BJ (cell line): ENCODE results near the gene PELI2. TPM values are rescaled to one million over a fixed set of nuclear protein-coding genes. Genes with fewer than 3 reads are reported as not detected.

ENCODE experiments used
- CTCF ChIA-PET: fragments of 350-600 bp; formaldehyde crosslinking; extraction: SDS; loops from one replicate; lab custom pipeline; 2021; ENCODE audit warnings: antibody characterized with exemption, inconsistent platforms; lab: Yijun Ruan, JAX
- POLR2A ChIA-PET: fragments of 300-600 bp; sonication (Branson Sonifier 250); formaldehyde crosslinking; extraction: SDS; loops from one replicate; lab custom pipeline; 2021; ENCODE audit warnings: antibody characterized with exemption; lab: Charles Lee
- DNase-seq: peaks from one replicate; pipeline ENCODE4 v3.0.0-alpha.2; 2011; ENCODE audit warnings: low read depth
- H3K27me3 ChIP-seq: 2 replicates; pipeline ENCODE4 v1.6.0; 2011; ENCODE audit warnings: low read length; ENCODE audit not compliant: control insufficient read depth, insufficient read depth
- H3K36me3 ChIP-seq: 2 replicates; pipeline ENCODE4 v1.5.1; 2011; ENCODE audit warnings: low read length; ENCODE audit not compliant: control insufficient read depth, insufficient read depth
- H3K4me3 ChIP-seq: 2 replicates; pipeline ENCODE4 v1.5.1; 2011; ENCODE audit warnings: low read depth, mild to moderate bottlenecking, control low read depth, low read length
- polyA plus RNA-seq: library from polyadenylated mRNA; depleted of rRNA; stranded (reverse); fragments of >200 nt; gene quantifications from 2 replicates; pipeline ENCODE4 v1.2.3, GENCODE V29; 2011
- TF ChIP-seq, protein P1 (sequence below): IDR thresholded peaks from 2 replicates; pipeline ENCODE4 v1.5.1; 2011; ENCODE audit warnings: low read depth, mild to moderate bottlenecking, control low read depth, inconsistent platforms, low read length, moderate library complexity; ENCODE audit not compliant: insufficient read depth

PELI2 gene
- polyA plus RNA-seq, 1 experiment, result 10.5 TPM

DNA sequence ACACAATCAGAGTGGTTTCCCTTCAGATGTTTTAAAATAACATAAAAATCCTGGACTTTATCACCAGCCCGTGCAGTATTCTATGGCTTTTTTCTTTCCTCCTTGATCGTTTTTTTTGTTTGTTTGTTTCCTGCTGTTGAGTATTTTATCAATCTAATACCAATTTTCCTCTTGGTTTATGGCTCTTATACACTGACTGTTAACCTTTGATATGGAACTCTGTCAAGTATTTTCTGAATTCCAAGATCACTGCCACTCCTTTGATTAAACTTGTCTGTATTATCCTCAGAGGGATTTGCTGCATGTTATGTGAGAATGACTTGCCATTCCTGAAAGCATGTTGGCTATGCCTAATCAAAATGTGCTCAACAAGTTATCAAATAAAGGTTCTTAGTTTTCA lies 88.4 kb downstream of the PELI2 start:
- Histone ChIP-seq H3K4me3 (no peak overlapping the region), H3K36me3 (no peaks in the 10 kb centered on the region), H3K27me3 (no peaks in the 10 kb centered on the region)
- no peak for DNase-seq
- TF ChIP-seq, protein P1, sequence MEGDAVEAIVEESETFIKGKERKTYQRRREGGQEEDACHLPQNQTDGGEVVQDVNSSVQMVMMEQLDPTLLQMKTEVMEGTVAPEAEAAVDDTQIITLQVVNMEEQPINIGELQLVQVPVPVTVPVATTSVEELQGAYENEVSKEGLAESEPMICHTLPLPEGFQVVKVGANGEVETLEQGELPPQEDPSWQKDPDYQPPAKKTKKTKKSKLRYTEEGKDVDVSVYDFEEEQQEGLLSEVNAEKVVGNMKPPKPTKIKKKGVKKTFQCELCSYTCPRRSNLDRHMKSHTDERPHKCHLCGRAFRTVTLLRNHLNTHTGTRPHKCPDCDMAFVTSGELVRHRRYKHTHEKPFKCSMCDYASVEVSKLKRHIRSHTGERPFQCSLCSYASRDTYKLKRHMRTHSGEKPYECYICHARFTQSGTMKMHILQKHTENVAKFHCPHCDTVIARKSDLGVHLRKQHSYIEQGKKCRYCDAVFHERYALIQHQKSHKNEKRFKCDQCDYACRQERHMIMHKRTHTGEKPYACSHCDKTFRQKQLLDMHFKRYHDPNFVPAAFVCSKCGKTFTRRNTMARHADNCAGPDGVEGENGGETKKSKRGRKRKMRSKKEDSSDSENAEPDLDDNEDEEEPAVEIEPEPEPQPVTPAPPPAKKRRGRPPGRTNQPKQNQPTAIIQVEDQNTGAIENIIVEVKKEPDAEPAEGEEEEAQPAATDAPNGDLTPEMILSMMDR, result no peak
- ChIA-PET CTCF (no interaction called here), POLR2A (no interaction called here)

DNA sequence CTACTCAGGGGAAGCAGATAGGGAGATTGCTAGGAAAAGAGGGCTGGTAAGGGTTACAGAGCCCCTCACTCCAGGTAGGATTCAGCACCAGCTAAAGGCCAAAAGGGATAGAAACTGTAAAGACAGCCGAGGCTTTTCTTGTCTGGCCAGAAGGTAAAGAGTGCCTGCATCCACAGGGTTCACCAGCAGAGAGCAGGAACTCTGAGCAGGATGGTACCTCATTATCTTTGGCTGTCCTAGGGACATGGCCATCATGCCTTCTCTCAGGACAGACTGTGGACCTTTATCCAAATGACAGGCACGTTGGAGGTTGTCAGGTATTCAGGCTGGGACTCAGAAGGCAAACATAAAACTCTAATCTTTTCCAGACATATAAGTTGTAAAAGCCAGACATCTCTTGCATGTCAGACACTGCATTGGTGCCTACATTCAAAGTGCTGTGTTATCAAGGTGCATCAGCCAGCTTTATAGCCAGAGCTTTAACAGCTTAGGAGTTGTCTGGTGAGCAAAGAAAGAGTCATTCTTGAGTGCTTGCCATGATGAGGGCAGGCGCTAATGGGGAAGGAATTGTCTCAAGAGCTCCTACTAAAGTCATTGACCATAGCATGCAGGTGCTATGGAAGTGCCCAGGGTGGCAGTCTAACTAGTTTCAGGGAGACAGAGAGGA lies 89.5 kb downstream of the PELI2 start:
- no peaks in the 10 kb centered on the region for H3K36me3 ChIP-seq
- POLR2A ChIA-PET, result no interaction called here
- no peaks in the 10 kb centered on the region for H3K27me3 ChIP-seq
- CTCF ChIA-PET, result interaction anchor here (0.6 kb wide), 1 partner anchor 1444 kb away, joined by 3 read pairs; no protein-coding TSS in a partner anchor
- TF ChIP-seq, protein P1, result no peak
- H3K4me3 ChIP-seq, result no peak overlapping the region
- DNase-seq, result no peak

DNA sequence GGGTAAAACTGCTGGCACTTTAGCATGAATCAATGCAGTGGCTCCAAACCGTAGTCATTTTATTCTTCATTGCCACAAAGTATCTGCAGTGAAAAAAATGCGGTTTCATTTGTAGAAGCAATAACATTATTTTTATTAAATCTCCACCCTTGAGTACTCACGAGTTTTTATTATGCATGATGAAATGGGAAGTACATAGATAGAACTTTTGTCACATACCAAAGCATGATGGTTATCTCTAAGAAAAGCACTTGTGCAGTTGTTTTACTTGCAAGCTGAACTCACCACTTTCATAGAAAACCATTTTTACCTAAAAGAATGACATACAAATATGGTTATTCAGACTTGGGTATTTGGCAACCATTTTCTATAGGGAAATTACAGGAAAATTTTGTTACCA lies 90.3 kb downstream of the PELI2 start:
- ChIA-PET POLR2A (no interaction called here), CTCF (no interaction called here)
- no peaks in the 10 kb centered on the region for H3K36me3 ChIP-seq
- H3K27me3 ChIP-seq, result no peaks in the 10 kb centered on the region
- no peak overlapping the region for H3K4me3 ChIP-seq
- TF ChIP-seq, protein P1, result no peak
- DNase-seq, result no peak

DNA sequence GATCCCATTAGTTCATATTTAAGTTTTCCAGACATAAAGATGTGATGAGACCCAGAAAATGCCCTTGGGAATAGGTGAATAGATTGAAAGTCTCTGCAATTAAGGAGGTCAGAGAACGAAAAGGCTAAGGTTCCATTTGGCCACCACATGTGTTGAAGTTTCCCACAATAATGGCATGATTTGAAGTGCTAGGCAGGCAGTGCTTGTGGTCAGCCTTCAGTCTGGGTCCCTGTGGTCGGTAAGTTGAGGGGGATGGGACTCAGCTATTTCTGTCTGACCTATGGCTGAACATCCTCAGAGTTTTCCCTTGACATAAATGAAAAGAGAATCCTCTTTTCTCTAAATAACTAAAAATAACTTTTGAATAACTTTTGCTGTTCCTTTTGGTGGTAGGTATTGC lies 92.4 kb downstream of the PELI2 start:
- POLR2A ChIA-PET, result no interaction called here
- CTCF ChIA-PET, result no interaction called here
- Histone ChIP-seq H3K4me3 (no peak overlapping the region), H3K36me3 (no peaks in the 10 kb centered on the region), H3K27me3 (no peaks in the 10 kb centered on the region)
- TF ChIP-seq, protein P1, result no peak
- no peak for DNase-seq

DNA sequence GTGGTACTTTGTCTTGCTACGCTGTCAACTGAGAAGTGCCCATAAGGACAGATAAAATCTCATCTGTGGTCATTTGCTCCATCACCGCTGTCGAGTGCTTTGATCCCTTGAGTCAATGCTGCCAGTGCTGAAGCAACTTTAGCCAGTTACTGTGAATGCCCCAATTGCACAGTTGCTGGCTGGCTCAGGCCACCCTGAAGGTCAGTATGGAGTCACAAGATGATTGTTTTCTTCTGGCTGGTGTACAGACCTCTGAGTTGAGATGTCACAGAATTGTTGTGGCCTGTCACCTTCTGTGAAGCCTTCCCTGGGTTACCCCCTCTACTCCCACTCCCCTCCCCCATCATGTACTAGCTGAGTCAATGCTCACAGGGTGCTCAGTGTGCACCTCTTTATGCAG lies 92.9 kb downstream of the PELI2 start:
- CTCF ChIA-PET, result interaction anchor here (1.1 kb wide), 1 partner anchor 130 kb away, joined by 3 read pairs; no protein-coding TSS in a partner anchor
- Histone ChIP-seq H3K4me3 (no peak overlapping the region), H3K36me3 (no peaks in the 10 kb centered on the region), H3K27me3 (no peaks in the 10 kb centered on the region)
- POLR2A ChIA-PET, result no interaction called here
- TF ChIP-seq, protein P1, result no peak
- DNase-seq, result no peak
